ENCODE results near the gene LRP1-AS. TPM values are rescaled to one million over a fixed set of nuclear protein-coding genes. Genes with fewer than 3 reads are reported as not detected.

LRP1-AS gene
- polyA plus RNA-seq, 2 of the 4 experiments (the other 2 are of a cell fraction): not detected

DNA sequence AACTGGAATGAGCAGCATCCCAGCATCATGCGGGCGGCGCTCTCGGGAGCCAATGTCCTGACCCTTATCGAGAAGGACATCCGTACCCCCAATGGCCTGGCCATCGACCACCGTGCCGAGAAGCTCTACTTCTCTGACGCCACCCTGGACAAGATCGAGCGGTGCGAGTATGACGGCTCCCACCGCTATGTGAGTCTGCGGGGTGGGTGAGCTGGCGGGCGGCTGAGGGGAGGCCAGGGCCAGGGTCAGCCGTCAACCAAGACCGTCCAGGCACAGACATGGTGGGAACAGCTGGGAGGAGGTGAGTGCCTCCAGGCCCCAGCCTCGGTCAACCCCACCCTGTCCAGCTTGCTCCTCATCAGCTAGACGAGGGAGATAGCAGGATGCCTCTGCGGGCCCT lies 43.4 kb upstream of the LRP1-AS start:
- Histone ChIP-seq H3K27ac (no peak overlapping the region), H3K4me1 (no peaks in the 10 kb centered on the region), H3K4me3 (no peak overlapping the region), H3K9me3 (no peaks in the 10 kb centered on the region), H3K4me2 (no peak overlapping the region)
- no peak for TF ChIP-seq MYC (IDR thresholded peaks at IDR 0.05; ENCODE audit: borderline replicate concordance, low read length)
- TF ChIP-seq FOSB (CRISPR knock-in tag; IDR thresholded peaks at IDR 0.05): no peak
- no peak for TF ChIP-seq CHD4 (IDR thresholded peaks at IDR 0.05; ENCODE audit: borderline replicate concordance)
- no peak for TF ChIP-seq NR3C1 (IDR thresholded peaks at IDR 0.05)
- TF ChIP-seq CEBPB (IDR thresholded peaks at IDR 0.05): no peak
- TF ChIP-seq ZFP36 (IDR thresholded peaks at IDR 0.05; ENCODE audit: borderline replicate concordance, partially characterized antibody): no peak
- no peak for TF ChIP-seq BHLHE40 (IDR thresholded peaks at IDR 0.05; ENCODE audit: low read depth, low read length)
- no peak for TF ChIP-seq NFE2L2 (conservative IDR thresholded peaks at IDR 0.05; ENCODE audit: low read length)
- no peak for TF ChIP-seq ZC3H11A (IDR thresholded peaks at IDR 0.05)
- no peak for TF ChIP-seq RFX5 (IDR thresholded peaks at IDR 0.05)
- TF ChIP-seq CBX8 (IDR thresholded peaks at IDR 0.05): no peak
- no peak for TF ChIP-seq JUNB (IDR thresholded peaks at IDR 0.05)
- TF ChIP-seq EHMT2 (IDR thresholded peaks at IDR 0.05; ENCODE audit: low read depth): no peak
- no peak for TF ChIP-seq HEYL (CRISPR knock-in tag; IDR thresholded peaks at IDR 0.05)
- no peak for TF ChIP-seq TFCP2L1 (CRISPR knock-in tag; IDR thresholded peaks at IDR 0.05)
- TF ChIP-seq RARB (CRISPR knock-in tag; IDR thresholded peaks at IDR 0.05): no peak
- TF ChIP-seq, protein P1, sequence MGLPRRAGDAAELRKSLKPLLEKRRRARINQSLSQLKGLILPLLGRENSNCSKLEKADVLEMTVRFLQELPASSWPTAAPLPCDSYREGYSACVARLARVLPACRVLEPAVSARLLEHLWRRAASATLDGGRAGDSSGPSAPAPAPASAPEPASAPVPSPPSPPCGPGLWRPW (IDR thresholded peaks at IDR 0.05): no peak
- TF ChIP-seq EP300 (IDR thresholded peaks at IDR 0.05): no peak
- TF ChIP-seq FOSL2 (IDR thresholded peaks at IDR 0.05): no peak
- TF ChIP-seq FOSL2 (CRISPR knock-in tag; IDR thresholded peaks at IDR 0.05): no peak
- no peak for FAIRE-seq
- no peak for DNase-seq (ENCODE audit: low read depth in 1 of 2, low spot score in 1 of 2)
- WGBS (ENCODE audit: missing lambda C conversion rate): 94% methylated on average over 23 of the region's 23 CpGs
- no peak for ATAC-seq
- ChIA-PET CTCF (interaction anchor here (0.7 to 27.5 kb wide), 10 partner anchors 15 to 184 kb away, joined by 3 to 1152 read pairs (median 3); partner anchors contain the start of genes LRP1 and NXPH4), POLR2A (no interaction called here)

DNA sequence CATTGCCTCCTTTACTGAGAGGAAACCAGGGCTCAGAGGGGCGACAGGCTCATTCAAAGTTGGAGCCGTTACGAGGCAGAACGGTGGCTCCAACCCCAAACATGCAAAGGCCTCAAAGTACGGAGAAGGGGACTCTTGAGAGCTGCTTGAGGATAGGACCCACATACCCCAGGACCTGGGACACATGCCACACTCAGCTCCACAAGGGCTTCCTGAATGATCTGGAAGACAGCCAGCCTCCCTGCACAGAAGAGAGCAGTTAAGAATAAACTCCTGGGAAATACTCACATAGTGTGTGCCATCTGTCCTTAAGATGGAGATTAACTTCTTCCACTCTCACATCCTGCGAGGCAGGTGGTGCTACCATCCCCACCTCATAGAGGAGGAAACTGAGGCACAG lies 42.6 kb upstream of the LRP1-AS start:
- 87% methylated on average over 6 of the region's 6 CpGs for WGBS (ENCODE audit: missing lambda C conversion rate)
- ChIA-PET CTCF (interaction anchor here (1.0 to 27.5 kb wide), 11 partner anchors 14 to 183 kb away, joined by 3 to 1152 read pairs (median 3); partner anchors contain the start of genes LRP1, NXPH4 and STAT6), POLR2A (no interaction called here)
- Histone ChIP-seq H3K9me3 (no peaks in the 10 kb centered on the region), H3K4me3 (no peak overlapping the region), H3K4me2 (no peak overlapping the region), H3K27ac (no peak overlapping the region), H3K4me1 (no peaks in the 10 kb centered on the region)
- FAIRE-seq (no peak), ATAC-seq (no peak), DNase-seq (ENCODE audit: low read depth in 1 of 2, low spot score in 1 of 2) (no peak)
- TF ChIP-seq MAFK (IDR thresholded peaks at IDR 0.05; ENCODE audit: partially characterized antibody) (no peak), FOSL2 (IDR thresholded peaks at IDR 0.05) (no peak), FOSL2 (CRISPR knock-in tag; IDR thresholded peaks at IDR 0.05) (no peak), RCOR1 (IDR thresholded peaks at IDR 0.05; ENCODE audit: low read depth, low read length) (no peak), SMC3 (IDR thresholded peaks at IDR 0.05) (no peak), ESRRA (IDR thresholded peaks at IDR 0.05; ENCODE audit: borderline replicate concordance, low read length) (no peak), HOXB5 (CRISPR knock-in tag; IDR thresholded peaks at IDR 0.05) (no peak), NFE2L2 (conservative IDR thresholded peaks at IDR 0.05; ENCODE audit: low read length) (no peak), TFCP2L1 (CRISPR knock-in tag; IDR thresholded peaks at IDR 0.05) (no peak)
- TF ChIP-seq, protein P2, sequence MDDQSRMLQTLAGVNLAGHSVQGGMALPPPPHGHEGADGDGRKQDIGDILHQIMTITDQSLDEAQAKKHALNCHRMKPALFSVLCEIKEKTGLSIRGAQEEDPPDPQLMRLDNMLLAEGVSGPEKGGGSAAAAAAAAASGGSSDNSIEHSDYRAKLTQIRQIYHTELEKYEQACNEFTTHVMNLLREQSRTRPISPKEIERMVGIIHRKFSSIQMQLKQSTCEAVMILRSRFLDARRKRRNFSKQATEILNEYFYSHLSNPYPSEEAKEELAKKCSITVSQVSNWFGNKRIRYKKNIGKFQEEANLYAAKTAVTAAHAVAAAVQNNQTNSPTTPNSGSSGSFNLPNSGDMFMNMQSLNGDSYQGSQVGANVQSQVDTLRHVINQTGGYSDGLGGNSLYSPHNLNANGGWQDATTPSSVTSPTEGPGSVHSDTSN (IDR thresholded peaks at IDR 0.05): no peak
- TF ChIP-seq, protein P3, sequence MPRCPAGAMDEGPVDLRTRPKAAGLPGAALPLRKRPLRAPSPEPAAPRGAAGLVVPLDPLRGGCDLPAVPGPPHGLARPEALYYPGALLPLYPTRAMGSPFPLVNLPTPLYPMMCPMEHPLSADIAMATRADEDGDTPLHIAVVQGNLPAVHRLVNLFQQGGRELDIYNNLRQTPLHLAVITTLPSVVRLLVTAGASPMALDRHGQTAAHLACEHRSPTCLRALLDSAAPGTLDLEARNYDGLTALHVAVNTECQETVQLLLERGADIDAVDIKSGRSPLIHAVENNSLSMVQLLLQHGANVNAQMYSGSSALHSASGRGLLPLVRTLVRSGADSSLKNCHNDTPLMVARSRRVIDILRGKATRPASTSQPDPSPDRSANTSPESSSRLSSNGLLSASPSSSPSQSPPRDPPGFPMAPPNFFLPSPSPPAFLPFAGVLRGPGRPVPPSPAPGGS (IDR thresholded peaks at IDR 0.05): no peak
- TF ChIP-seq, protein P4, sequence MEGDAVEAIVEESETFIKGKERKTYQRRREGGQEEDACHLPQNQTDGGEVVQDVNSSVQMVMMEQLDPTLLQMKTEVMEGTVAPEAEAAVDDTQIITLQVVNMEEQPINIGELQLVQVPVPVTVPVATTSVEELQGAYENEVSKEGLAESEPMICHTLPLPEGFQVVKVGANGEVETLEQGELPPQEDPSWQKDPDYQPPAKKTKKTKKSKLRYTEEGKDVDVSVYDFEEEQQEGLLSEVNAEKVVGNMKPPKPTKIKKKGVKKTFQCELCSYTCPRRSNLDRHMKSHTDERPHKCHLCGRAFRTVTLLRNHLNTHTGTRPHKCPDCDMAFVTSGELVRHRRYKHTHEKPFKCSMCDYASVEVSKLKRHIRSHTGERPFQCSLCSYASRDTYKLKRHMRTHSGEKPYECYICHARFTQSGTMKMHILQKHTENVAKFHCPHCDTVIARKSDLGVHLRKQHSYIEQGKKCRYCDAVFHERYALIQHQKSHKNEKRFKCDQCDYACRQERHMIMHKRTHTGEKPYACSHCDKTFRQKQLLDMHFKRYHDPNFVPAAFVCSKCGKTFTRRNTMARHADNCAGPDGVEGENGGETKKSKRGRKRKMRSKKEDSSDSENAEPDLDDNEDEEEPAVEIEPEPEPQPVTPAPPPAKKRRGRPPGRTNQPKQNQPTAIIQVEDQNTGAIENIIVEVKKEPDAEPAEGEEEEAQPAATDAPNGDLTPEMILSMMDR (IDR thresholded peaks at IDR 0.05): no peak
- TF ChIP-seq, protein P5, sequence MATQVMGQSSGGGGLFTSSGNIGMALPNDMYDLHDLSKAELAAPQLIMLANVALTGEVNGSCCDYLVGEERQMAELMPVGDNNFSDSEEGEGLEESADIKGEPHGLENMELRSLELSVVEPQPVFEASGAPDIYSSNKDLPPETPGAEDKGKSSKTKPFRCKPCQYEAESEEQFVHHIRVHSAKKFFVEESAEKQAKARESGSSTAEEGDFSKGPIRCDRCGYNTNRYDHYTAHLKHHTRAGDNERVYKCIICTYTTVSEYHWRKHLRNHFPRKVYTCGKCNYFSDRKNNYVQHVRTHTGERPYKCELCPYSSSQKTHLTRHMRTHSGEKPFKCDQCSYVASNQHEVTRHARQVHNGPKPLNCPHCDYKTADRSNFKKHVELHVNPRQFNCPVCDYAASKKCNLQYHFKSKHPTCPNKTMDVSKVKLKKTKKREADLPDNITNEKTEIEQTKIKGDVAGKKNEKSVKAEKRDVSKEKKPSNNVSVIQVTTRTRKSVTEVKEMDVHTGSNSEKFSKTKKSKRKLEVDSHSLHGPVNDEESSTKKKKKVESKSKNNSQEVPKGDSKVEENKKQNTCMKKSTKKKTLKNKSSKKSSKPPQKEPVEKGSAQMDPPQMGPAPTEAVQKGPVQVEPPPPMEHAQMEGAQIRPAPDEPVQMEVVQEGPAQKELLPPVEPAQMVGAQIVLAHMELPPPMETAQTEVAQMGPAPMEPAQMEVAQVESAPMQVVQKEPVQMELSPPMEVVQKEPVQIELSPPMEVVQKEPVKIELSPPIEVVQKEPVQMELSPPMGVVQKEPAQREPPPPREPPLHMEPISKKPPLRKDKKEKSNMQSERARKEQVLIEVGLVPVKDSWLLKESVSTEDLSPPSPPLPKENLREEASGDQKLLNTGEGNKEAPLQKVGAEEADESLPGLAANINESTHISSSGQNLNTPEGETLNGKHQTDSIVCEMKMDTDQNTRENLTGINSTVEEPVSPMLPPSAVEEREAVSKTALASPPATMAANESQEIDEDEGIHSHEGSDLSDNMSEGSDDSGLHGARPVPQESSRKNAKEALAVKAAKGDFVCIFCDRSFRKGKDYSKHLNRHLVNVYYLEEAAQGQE (IDR thresholded peaks at IDR 0.05): no peak
